Tibial artery (tissue), 4 donors: ENCODE data around the gene OLFML2A.

Source experiments
- DNase-seq, 2 donors: peaks; one replicate each; pipeline ENCODE4 v3.0.0-alpha.2; 2019
- H3K27ac ChIP-seq, 2 donors: fragments of 200-600 bp; sonication (generic) in 1 of 2; 1 replicate in 1 of 2; 2 replicates in 1 of 2; pipeline ENCODE4 v1.5.1; 2018 to 2019; ENCODE audit warnings: mild to moderate bottlenecking in 1 of 2
- H3K27me3 ChIP-seq, 2 donors: fragments of 200-600 bp; sonication (generic) in 1 of 2; one replicate each; pipeline versions ENCODE4 v1.5.1 to v1.6.0; 2016 to 2019
- H3K36me3 ChIP-seq, 3 donors: fragments of 200-600 bp; sonication (generic) in 2 of 3; one replicate each; pipeline ENCODE4 v1.5.1; 2016 to 2019; ENCODE audit warnings: mild to moderate bottlenecking in 2 of 3
- H3K4me1 ChIP-seq, 4 donors: fragments of 200-600 bp; sonication (generic) in 2 of 4; 1 replicate in 3 of 4; 2 replicates in 1 of 4; pipeline ENCODE4 v1.5.1; 2016 to 2019
- H3K4me3 ChIP-seq, 2 donors: fragments of 200-600 bp; sonication (generic) in 1 of 2; 1 replicate in 1 of 2; 2 replicates in 1 of 2; pipeline ENCODE4 v1.5.1; 2018 to 2019; ENCODE audit warnings: mild to moderate bottlenecking in 2 of 2
- H3K9me3 ChIP-seq, 3 donors: fragments of 200-600 bp; sonication (generic) in 1 of 3; one replicate each; pipeline ENCODE4 v1.5.1; 2016 to 2019
- intact Hi-C: fragments of 100-400 bp; cut with DNase I; formaldehyde crosslinking; loops from one replicate; pipeline ENCODE4 v1.15.0; 2023; ENCODE audit warnings: low total_unique reads
- TF ChIP-seq, protein P1 (sequence below), 2 experiments: fragments of 200-600 bp in 1 of 2; fragments of 450-650 bp in 1 of 2; IDR thresholded peaks; one replicate each; pipeline ENCODE4 v1.5.1; 2017 to 2019; ENCODE audit warnings: antibody characterized with exemption in 2 of 2, mild to moderate bottlenecking in 1 of 2, moderate library complexity in 1 of 2

OLFML2A gene

DNA sequence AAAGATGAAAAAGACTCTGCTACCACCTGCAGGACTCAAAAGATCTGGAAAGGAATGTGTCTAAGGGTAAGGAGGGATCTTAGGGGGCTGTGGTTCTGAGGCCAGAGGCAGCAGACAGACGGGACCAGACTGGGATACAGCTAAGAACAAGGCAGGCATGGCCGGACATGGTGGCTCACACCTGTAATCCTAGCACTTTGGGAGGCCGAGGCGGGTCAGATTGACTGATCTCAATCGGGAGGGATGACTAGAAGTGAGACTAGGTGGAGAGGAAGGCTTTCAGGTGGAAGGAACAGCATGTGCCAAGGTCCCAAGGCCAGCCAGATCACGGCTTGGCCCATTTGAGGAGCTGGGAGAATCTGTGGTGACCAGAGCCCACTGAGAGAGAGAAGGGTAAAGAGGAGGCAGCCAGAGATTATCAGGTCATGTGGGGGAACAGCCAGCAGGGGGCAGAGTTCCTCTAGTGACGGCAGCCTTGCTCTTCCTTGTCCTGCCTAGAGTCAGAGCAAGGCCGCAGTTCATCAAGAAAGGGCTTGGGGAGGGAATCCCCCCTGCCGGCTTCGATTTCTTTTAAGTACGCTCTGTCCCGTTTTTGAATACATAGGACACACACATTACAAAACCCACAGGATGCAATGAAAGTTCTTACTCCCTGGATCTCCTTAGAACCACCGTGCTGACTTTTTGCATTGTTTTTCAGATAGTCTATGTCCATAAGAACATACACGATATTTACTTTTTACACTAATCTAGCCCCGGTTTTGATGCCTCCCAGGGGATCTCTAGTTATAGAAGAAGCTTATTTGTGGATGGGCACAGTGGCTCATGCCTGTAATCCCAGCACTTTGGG, 2.6 kb upstream of the OLFML2A start:
- H3K9me3 ChIP-seq, result no peaks in the 10 kb centered on the region
- H3K4me1 ChIP-seq, result peaks cover 0 to 46% (median 33%) of the 10 kb centered on the region in 4 donors
- intact Hi-C loops, result loop anchor here (5.0 kb wide), 2 partner anchors 357 to 598 kb away; partner anchors contain the start of gene PSMB7

DNA sequence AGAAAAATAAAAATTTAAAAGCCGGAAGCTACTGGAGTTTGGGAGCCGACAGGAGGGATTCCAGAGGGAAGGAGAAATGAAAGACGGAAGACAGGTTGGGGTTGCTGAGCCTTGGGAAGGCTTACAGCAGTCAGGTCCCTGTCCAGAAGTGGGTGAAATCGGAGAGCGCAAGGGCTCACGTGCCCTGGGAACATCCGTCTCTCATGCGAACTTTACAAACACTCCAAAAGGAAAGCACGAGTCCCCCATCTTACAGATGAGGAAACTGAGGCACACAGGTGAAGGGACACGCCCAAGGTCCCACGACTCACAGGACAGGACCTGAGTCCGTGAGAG, 347 bp upstream of the OLFML2A start:
- Histone ChIP-seq H3K36me3 (no peaks in the 10 kb centered on the region), H3K4me1 (peaks cover 0 to 36% (median 20%) of the 10 kb centered on the region in 4 donors), H3K27ac (peak overlapping the region in 1 of 2 donors; percentile 6), H3K9me3 (no peaks in the 10 kb centered on the region), H3K27me3 (peaks cover 0 to 35% of the 10 kb centered on the region in 2 donors), H3K4me3 (peak overlapping the region; percentile 44 to 54)
- intact Hi-C loops, result no loop called here
- TF ChIP-seq, protein P1, sequence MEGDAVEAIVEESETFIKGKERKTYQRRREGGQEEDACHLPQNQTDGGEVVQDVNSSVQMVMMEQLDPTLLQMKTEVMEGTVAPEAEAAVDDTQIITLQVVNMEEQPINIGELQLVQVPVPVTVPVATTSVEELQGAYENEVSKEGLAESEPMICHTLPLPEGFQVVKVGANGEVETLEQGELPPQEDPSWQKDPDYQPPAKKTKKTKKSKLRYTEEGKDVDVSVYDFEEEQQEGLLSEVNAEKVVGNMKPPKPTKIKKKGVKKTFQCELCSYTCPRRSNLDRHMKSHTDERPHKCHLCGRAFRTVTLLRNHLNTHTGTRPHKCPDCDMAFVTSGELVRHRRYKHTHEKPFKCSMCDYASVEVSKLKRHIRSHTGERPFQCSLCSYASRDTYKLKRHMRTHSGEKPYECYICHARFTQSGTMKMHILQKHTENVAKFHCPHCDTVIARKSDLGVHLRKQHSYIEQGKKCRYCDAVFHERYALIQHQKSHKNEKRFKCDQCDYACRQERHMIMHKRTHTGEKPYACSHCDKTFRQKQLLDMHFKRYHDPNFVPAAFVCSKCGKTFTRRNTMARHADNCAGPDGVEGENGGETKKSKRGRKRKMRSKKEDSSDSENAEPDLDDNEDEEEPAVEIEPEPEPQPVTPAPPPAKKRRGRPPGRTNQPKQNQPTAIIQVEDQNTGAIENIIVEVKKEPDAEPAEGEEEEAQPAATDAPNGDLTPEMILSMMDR (IDR thresholded peaks at IDR 0.05), result no peak
- DNase-seq, result no peak

More for the DNA sequence above, 2.6 kb upstream of the OLFML2A start:
- Histone ChIP-seq H3K36me3 (no peaks in the 10 kb centered on the region), H3K27me3 (peaks cover 0 to 52% of the 10 kb centered on the region in 2 donors), H3K27ac (no peak overlapping the region), H3K4me3 (no peak overlapping the region)
- peak; percentile 75 to 82 for DNase-seq
- TF ChIP-seq, protein P1 (IDR thresholded peaks at IDR 0.05), result peak; percentile 67 to 80

DNA sequence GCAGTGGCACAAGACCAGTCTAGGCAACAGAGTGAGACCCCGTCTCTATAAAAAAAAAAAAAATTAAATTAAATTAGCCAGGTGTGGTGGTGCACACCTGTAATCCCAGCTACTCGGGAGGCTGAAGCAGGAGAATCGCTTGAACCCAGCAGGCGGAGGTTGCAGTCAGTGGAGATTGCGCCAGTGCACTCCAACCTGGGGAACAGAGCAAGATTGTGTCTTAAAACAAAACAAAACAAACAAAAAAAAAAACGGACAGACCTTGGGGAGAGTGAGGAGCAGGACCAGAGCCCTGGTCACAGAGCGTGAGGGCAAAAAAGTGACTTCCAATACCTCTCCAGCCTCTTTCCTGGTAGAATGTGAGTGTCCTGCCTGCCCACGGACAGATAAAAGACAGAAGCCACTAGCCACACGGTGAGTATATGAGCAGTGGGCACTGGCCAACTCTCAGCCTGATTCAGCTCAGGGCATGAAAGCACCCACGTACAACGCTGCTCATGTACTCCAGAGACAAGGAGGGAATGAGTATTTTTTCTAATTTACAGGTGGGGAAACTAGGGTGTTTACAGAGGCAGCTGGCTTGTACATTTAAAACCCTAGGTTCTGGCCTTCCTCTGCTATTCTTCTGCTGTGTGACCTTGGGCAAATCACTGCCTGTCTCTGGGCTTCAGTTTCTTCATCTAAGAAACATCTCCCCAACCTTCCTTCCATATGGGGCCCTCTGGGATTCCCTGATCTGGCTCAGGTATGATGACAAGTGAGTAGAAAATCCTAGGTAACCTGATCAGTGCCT, 1.8 kb downstream of the OLFML2A start:
- no peaks in the 10 kb centered on the region for H3K9me3 ChIP-seq
- TF ChIP-seq, protein P1 (IDR thresholded peaks at IDR 0.05), result no peak
- H3K27me3 ChIP-seq, result peaks cover 0 to 32% of the 10 kb centered on the region in 2 donors
- no peaks in the 10 kb centered on the region for H3K36me3 ChIP-seq
- intact Hi-C loops, result no loop called here
- peaks cover 0 to 28% (median 16%) of the 10 kb centered on the region in 4 donors for H3K4me1 ChIP-seq
- no peak overlapping the region for H3K27ac ChIP-seq
- DNase-seq, result peak in 1 of 2 donors; percentile 33
- H3K4me3 ChIP-seq, result no peak overlapping the region

DNA sequence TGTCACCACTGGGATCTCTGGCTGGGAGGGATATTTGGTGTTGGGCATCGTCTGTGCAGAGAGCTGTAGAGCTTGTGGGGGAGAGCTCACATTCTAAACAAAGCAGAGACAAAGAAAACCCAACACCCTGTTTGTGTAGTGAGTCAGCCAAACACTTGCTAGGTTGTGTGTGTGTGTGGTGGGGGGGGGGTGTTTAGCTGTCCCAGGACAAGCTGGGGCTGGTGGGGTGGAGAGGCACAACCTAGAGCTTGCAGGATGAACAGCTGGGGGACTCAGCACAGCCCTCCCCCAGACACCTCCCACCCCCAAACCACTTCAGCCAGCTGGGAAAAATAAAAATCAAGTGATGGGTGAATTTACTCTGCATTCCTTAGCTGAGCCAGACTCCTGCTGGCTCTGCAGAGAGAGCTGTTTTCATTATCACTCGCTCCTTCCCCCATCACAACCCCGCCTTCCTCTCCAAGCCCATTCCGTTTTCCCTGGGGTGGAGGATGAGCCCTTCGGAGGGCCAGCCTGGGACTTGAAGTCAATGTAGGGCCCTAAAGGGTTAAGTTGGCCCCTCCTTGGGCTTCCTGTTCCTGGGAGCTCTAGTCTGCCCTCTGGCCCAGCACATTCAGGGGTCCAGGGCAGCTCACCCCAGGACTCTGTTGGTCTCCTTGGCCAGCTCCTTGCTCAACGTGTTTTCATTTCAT, 2.6 kb downstream of the OLFML2A start:
- intact Hi-C loops, result no loop called here
- DNase-seq, result peak in 1 of 2 donors; percentile 59
- peaks cover 0 to 29% of the 10 kb centered on the region in 2 donors for H3K27me3 ChIP-seq
- no peaks in the 10 kb centered on the region for H3K9me3 ChIP-seq
- TF ChIP-seq, protein P1 (IDR thresholded peaks at IDR 0.05), result no peak
- H3K27ac ChIP-seq, result peak overlapping the region in 1 of 2 donors; percentile 5
- H3K4me1 ChIP-seq, result peaks cover 0 to 28% (median 16%) of the 10 kb centered on the region in 4 donors
- H3K4me3 ChIP-seq, result no peak overlapping the region
- H3K36me3 ChIP-seq, result no peaks in the 10 kb centered on the region

DNA sequence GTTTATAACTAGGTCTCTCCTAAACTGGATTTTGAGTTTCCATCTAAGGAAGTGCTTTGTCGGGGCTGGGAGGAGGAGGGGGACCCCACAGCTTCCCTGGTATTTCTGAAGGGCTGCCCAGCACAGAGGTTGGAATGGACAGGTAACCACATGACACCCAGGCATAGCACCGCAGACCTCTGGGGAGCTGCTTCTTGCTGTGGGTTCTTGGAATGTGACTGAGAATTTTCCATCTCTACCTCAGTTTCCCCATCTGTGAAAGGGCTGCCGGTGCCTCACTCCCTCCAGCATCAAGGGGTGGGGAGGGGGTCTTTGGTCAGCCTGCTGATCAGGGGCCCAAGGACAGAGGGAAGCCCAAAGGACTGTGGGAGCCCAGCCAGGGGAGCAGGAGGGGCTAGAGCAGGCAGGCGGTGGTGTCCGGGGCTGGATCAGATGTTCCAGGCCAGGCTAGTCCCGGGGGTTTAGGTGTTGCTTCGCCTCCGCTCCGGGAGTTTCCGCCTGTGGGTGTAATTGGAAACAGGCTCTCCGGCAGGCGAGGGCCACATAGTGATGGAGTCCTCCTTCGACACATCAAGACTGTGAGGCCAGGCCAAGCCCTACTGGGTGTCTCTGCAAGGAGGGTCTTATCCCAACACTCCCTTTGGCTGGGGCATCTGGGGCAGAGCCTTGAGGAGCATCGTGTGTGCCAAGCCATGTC, 3.3 kb downstream of the OLFML2A start:
- peak overlapping the region in 1 of 2 donors; percentile 5 for H3K27ac ChIP-seq
- DNase-seq, result peak; percentile 47 to 69
- H3K4me3 ChIP-seq, result no peak overlapping the region
- H3K4me1 ChIP-seq, result peaks cover 0 to 28% (median 16%) of the 10 kb centered on the region in 4 donors
- H3K27me3 ChIP-seq, result peaks cover 0 to 27% of the 10 kb centered on the region in 2 donors
- H3K36me3 ChIP-seq, result no peaks in the 10 kb centered on the region
- no peaks in the 10 kb centered on the region for H3K9me3 ChIP-seq
- TF ChIP-seq, protein P1 (IDR thresholded peaks at IDR 0.05), result no peak
- intact Hi-C loops, result no loop called here
